B cell (primary cell): Measurements from ENCODE around the gene SFT2D2. TPM values are rescaled to one million over a fixed set of nuclear protein-coding genes. Genes with fewer than 3 reads are reported as not detected.

ENCODE experiments used
- ATAC-seq: fragments of 200-7000 bp; cut with Tn5 transposase; one replicate; pipeline ENCODE4 v1.10.0; 2021; ENCODE audit warnings: low read depth, mild to moderate bottlenecking, moderate number of reproducible peaks, moderate library complexity
- CTCF ChIA-PET: fragments of 350-600 bp; sonication (Branson Sonifier 250); formaldehyde crosslinking; loops from one replicate; lab custom pipeline; 2021; ENCODE audit warnings: antibody characterized with exemption, inconsistent platforms; lab: Charles Lee
- POLR2A ChIA-PET: fragments of 350-600 bp; sonication (Branson Sonifier 250); formaldehyde crosslinking; loops from one replicate; lab custom pipeline; 2021; ENCODE audit warnings: antibody characterized with exemption; lab: Charles Lee
- DNase-seq: peaks from one replicate; pipeline ENCODE4 v3.0.0; 2013
- H2AFZ ChIP-seq: 2 replicates; pipeline ENCODE4 v1.6.1; 2012; ENCODE audit warnings: mild to moderate bottlenecking, low read depth, low read length; ENCODE audit not compliant: insufficient read depth, poor library complexity, severe bottlenecking
- H3K27ac ChIP-seq, 2 donors: 1 replicate in 1 of 2; 2 replicates in 1 of 2; pipeline ENCODE4 v1.5.1; 2012 to 2013; ENCODE audit warnings: low read length in 2 of 2, mild to moderate bottlenecking in 2 of 2, moderate library complexity in 1 of 2
- H3K27me3 ChIP-seq, 4 experiments: fragments of 200-600 bp in 1 of 4; sonication (generic) in 1 of 4; replicated peaks in 1 of 4; 1 replicate in 2 of 4; 2 replicates in 2 of 4; pipeline versions ENCODE4 v1.6.1 to v1.7.0; 2013 to 2016; ENCODE audit warnings: low read length in 3 of 4, mild to moderate bottlenecking in 2 of 4, mixed read lengths in 1 of 4, moderate library complexity in 1 of 4; ENCODE audit not compliant: insufficient read depth in 4 of 4, control insufficient read depth in 3 of 4; ENCODE audit errors: control extremely low read depth in 1 of 4
- H3K36me3 ChIP-seq, 2 experiments: replicated peaks in 1 of 2; 1 replicate in 1 of 2; 2 replicates in 1 of 2; pipeline versions ENCODE4 v1.6.1 to v1.7.1; 2013; ENCODE audit warnings: low read length in 1 of 2; ENCODE audit not compliant: insufficient read depth in 2 of 2, control insufficient read depth in 1 of 2; ENCODE audit errors: control extremely low read depth in 1 of 2, extremely low read depth in 1 of 2
- H3K4me1 ChIP-seq, 2 donors: fragments of 200-600 bp in 1 of 2; sonication (generic) in 1 of 2; 1 replicate in 1 of 2; 2 replicates in 1 of 2; pipeline versions ENCODE4 v1.5.1 to v1.6.1; 2013 to 2017; ENCODE audit warnings: low read length in 2 of 2; ENCODE audit not compliant: control insufficient read depth in 2 of 2, insufficient read depth in 2 of 2
- H3K4me2 ChIP-seq: replicated peaks from 2 replicates; pipeline ENCODE3; 2012; ENCODE audit warnings: mild to moderate bottlenecking, low read depth, low read length; ENCODE audit not compliant: poor library complexity, severe bottlenecking
- H3K4me3 ChIP-seq, 5 experiments: fragments of 200-600 bp in 1 of 5; sonication (generic) in 1 of 5; 1 replicate in 3 of 5; 2 replicates in 2 of 5; pipeline versions ENCODE4 v1.5.1 to v1.7.0; 2011 to 2016; ENCODE audit warnings: low read length in 4 of 5, mild to moderate bottlenecking in 4 of 5, low read depth in 2 of 5, control low read depth in 1 of 5, moderate library complexity in 1 of 5; ENCODE audit not compliant: insufficient read depth in 1 of 5; ENCODE audit errors: control extremely low read depth in 1 of 5, extremely low read depth in 1 of 5
- H3K79me2 ChIP-seq: fragments of 200-600 bp; sonication (generic); one replicate; pipeline ENCODE4 v1.6.0; 2016; ENCODE audit warnings: low read length; ENCODE audit not compliant: control insufficient read depth, insufficient read depth
- H3K9ac ChIP-seq: fragments of 200-600 bp; sonication (generic); 2 replicates; pipeline ENCODE4 v1.6.1; 2017; ENCODE audit warnings: mild to moderate bottlenecking, low read length, moderate library complexity
- H3K9me3 ChIP-seq, 3 donors: one replicate each; pipeline versions ENCODE4 v1.6.1 to v1.7.1; 2013; ENCODE audit warnings: low read length in 2 of 3; ENCODE audit not compliant: control insufficient read depth in 2 of 3, insufficient read depth in 1 of 3; ENCODE audit errors: control extremely low read depth in 1 of 3
- H4K20me1 ChIP-seq: 2 replicates; pipeline ENCODE4 v1.6.0; 2012; ENCODE audit warnings: mild to moderate bottlenecking, low read length; ENCODE audit not compliant: insufficient read depth, control insufficient read depth, poor library complexity, severe bottlenecking
- H3K27ac Mint-ChIP-seq: one replicate; pipeline ENCODE4 v1.8.0; 2021; ENCODE audit warnings: mixed read lengths
- H3K27me3 Mint-ChIP-seq: one replicate; pipeline ENCODE4 v1.8.0; 2021; ENCODE audit warnings: mixed read lengths
- H3K4me1 Mint-ChIP-seq: one replicate; pipeline ENCODE4 v1.8.0; 2021; ENCODE audit warnings: mixed read lengths
- H3K4me3 Mint-ChIP-seq: one replicate; pipeline ENCODE4 v1.8.0; 2021; ENCODE audit warnings: mixed read lengths
- H3K9me3 Mint-ChIP-seq: one replicate; pipeline ENCODE4 v1.8.0; 2022; ENCODE audit warnings: mixed read lengths; ENCODE audit not compliant: insufficient read depth
- CTCF ChIP-seq: fragments of 200-600 bp; IDR thresholded peaks from one replicate; pipeline ENCODE4 v1.8.0; 2022; ENCODE audit warnings: antibody characterized with exemption, mild to moderate bottlenecking
- EZH2 ChIP-seq: IDR thresholded peaks from 2 replicates; pipeline ENCODE4 v1.6.1; 2012; ENCODE audit warnings: borderline replicate concordance, low read depth, mild to moderate bottlenecking, moderate library complexity, low read length; ENCODE audit not compliant: insufficient read depth, poor library complexity, severe bottlenecking
- WGBS: methylation state at CpG from one replicate; pipeline ENCODE4 v1.1.5; 2013; ENCODE audit warnings: missing lambda C conversion rate; ENCODE audit not compliant: insufficient coverage; 5-methylcytosine and 5-hydroxymethylcytosine counted together
- intact Hi-C: fragments of 100-400 bp; cut with micrococcal nuclease; formaldehyde crosslinking; loops from one replicate; pipeline ENCODE4 v1.10.0; 2022
- polyA plus RNA-seq: library from polyadenylated mRNA; depleted of rRNA; stranded (reverse); fragments of >200 nt; gene quantifications from 2 replicates; pipeline ENCODE4 v1.2.3, GENCODE V29; 2012
- total RNA-seq, 2 donors: library from RNA; stranded (reverse); fragments of 120-200 nt in 1 of 2; gene quantifications; 1 replicate in 1 of 2; 2 replicates in 1 of 2; pipeline versions ENCODE4 v1.2.3 to v1.2.4, GENCODE V29; 2013 to 2022

The SFT2D2 gene
- total and polyA plus RNA-seq, 2 donors (not counting 1 experiment from before 2014, with no cell fraction given): 13.0 to 68.3 TPM

GRCh38 chr1:168291222-168291837 is 65.5 kb downstream of the SFT2D2 start:
- TF ChIP-seq EZH2 (no peak), CTCF (no peak)
- Mint-ChIP-seq H3K4me1 (peaks cover 4% of the 10 kb centered on the region), H3K4me3 (no peak overlapping the region), H3K27me3 (no peaks in the 10 kb centered on the region), H3K27ac (no peak overlapping the region), H3K9me3 (no peaks in the 10 kb centered on the region)
- Histone ChIP-seq H3K27ac (no peak overlapping the region), H3K27me3 (no peaks in the 10 kb centered on the region), H3K4me2 (no peak overlapping the region), H3K9me3 (no peaks in the 10 kb centered on the region), H3K4me1 (no peaks in the 10 kb centered on the region), H3K4me3 (no peak overlapping the region), H3K36me3 (peaks cover 0 to 3% of the 10 kb centered on the region in 2 experiments), H2AFZ (no peak overlapping the region), H3K9ac (no peak overlapping the region), H3K79me2 (no peaks in the 10 kb centered on the region), H4K20me1 (no peaks in the 10 kb centered on the region)
- ATAC-seq (no peak), DNase-seq (no peak)
- ChIA-PET CTCF (no interaction called here), POLR2A (no interaction called here)
- 95% methylated on average over 13 of the region's 15 CpGs for WGBS
- intact Hi-C loops: no loop called here

- Histone ChIP-seq H3K9ac (no peak overlapping the region), H3K36me3 (peaks cover 0 to 3% of the 10 kb centered on the region in 2 experiments), H3K4me1 (no peaks in the 10 kb centered on the region), H4K20me1 (no peaks in the 10 kb centered on the region), H3K79me2 (no peaks in the 10 kb centered on the region), H3K4me2 (no peak overlapping the region), H3K27me3 (no peaks in the 10 kb centered on the region), H3K9me3 (no peaks in the 10 kb centered on the region), H3K4me3 (no peak overlapping the region), H3K27ac (no peak overlapping the region), H2AFZ (no peak overlapping the region)
- Mint-ChIP-seq H3K4me3 (no peak overlapping the region), H3K4me1 (no peaks in the 10 kb centered on the region), H3K9me3 (no peaks in the 10 kb centered on the region), H3K27me3 (no peaks in the 10 kb centered on the region), H3K27ac (no peak overlapping the region)
- ATAC-seq (no peak), DNase-seq (no peak)
- ChIA-PET POLR2A (no interaction called here), CTCF (no interaction called here)
- intact Hi-C loops: no loop called here
- TF ChIP-seq EZH2: no peak
- TF ChIP-seq CTCF: no peak
- 100% methylated on average over 1 of the region's 1 CpG for WGBS
Observed at GRCh38 chr1:168293356-168293755, 67.6 kb downstream of the SFT2D2 start.
